ENCODE data around the gene EEF2K.
"Not testable (repeated sequence)": the region's sequence is repeated elsewhere in the genome, so short reads cannot be mapped to it uniquely, and the experiment has no call there.

EEF2K gene

GRCh38 chr16:22213801-22214200, 7.7 kb downstream of the EEF2K start:
- DNase-seq, result no peak

DNA sequence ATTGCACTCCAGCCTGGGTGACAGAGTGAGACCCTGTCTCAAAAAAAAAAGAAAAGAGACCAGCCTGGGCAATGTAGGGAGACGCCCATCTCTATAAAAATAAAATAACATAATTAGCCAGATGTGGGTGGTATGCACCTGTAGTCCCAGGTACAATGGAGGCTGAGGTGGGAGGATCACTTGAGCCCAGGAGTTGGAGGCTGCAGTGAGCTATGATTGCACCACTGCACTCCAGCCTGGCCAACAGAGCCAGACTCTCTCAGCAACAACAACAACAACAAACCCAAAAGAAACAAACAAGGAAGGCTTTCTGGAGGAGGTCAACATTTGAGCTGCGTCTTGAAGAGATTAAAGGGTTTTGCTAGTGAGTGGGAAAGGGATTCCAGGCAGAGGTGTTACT, 8.3 kb downstream of the EEF2K start:
- DNase-seq, result no peak

DNA sequence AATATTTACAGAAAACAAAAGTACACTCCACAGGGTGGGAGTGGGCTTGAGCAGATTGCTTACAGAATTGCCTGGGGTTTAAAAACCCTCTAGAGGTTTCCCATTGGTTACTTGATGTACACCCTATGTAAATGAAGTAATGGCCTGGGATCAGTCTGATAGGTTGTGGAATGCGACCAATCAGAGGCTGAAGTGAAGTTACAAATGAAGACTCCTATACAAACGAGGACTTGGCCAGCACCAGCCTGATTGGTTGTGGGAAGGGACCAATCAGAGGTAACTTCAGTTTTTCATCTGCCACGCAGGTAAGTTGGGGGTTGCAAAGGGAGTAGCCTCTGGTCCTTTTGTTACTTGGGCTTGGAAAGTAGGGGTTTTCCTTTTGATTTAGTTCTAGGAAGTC, 8.8 kb downstream of the EEF2K start:
- DNase-seq, result no peak

DNA sequence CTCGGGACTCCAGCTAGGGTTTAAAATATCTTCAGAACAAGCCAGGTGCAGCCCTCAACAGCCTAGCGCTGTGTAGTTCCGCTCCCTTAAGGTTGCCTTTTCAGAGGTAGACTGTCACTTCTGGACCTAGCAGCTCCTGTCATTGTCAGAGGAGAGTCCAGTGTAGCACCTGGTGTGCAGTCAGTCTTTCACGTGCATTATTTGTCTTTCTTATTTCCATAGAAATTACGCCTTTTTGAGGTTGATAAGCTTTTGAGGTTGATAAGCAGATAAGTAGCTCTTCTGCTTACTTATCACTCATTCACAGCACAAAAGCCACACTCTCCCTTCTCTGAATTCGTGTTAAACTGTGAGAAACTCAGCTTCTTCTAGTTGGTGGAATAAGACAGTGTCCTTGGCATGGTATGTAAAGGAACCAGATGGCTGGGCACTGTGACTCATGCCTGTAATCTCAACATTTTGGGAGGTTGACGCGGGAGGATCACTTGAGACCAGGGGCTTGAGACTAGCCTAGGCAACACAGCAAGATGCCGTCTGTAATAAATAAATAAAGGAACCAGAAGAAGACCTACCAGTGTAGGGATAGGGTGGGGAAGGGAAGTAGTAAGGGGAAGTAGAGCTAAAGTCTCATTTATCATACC, 10.2 kb downstream of the EEF2K start:
- DNase-seq, result no peak

- not testable (repeated sequence) for DNase-seq
Measured at GRCh38 chr16:22216832-22217225, 10.8 kb downstream of the EEF2K start.

DNA sequence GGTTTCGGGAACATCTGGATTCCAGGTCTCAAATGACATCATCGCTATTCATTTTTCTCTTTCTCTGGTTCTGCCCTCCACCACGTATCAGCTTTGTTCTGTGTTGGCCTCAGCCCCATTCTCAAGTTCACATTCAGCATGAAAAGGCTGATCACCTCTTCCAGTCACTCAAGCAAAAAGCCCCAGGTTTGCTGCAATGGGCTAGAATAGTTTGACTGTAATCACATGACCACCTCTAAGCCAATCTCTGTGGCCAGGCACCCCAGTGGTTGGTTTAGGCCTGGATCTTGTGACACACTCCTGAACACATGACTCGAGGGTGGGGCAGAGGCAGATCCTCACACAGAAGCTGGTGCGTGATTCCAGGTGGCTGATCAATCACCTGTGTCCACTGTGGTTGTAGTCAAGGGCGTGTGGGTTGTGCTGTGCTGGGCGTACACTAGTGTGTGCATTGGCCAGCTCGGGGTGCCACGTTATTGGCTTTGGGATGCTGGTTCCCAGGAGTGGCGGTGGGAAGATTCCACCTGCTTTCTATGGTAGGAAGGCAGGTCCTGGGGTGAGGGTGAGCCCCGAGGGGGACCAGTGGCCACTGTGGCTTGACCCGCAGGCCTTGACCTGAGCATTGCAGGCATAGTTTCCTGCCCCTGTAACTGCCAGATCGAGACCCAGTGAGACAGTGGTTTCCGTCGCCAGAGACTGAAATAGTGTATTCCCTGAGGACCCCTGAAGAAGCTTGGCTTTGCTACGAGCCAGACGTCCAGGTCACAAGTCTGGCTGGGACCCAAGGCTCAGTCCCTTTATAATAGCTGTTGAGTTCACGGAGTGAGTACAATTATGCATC, 12.0 kb downstream of the EEF2K start:
- no peak for DNase-seq

- no peak for DNase-seq
Measured at GRCh38 chr16:22219389-22220068, 13.5 kb downstream of the EEF2K start.

- no peak for DNase-seq
Measured at GRCh38 chr16:22220069-22220440, 14.0 kb downstream of the EEF2K start.

GRCh38 chr16:22220714-22221113, 14.6 kb downstream of the EEF2K start:
- DNase-seq, result no peak

DNA sequence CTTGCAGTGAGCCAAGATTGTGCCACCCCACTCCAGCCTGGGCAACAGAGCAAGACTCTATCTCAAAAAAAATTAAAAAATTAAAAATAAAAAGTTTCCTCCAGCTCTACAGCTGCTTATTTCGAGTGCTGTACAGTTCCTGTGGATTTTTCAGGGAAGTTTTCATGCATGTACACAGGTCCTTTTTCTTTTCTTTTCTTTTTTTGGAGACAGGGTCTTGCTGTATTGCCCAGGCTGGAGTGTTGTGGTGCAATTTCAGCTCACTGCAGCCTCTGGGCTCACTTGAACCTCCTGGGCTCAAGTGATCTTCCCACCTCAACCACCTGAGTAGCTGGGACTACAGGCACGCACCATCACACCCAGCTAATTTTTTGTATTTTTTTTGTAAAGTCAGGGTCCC, 15.9 kb downstream of the EEF2K start:
- DNase-seq, result no peak

DNA sequence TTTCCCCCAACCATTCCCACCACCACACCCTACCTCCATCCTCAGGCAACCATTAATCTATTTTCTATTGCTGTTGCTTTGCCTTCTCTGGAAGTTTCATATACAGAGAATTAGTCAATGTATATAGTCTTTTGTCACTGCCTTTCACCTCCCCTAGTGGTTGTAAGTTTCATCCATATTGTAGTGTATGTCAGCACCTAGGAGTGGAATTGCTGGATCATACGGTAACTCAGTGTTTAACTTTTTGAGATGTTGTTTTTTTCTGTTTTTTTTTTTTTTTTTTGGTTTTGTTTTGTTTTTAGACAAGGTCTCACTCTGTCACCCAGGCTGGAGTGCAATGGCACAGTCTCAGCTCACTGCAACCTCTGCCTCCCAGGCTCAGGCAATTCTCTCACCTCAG, 16.9 kb downstream of the EEF2K start:
- DNase-seq, result no peak

DNA sequence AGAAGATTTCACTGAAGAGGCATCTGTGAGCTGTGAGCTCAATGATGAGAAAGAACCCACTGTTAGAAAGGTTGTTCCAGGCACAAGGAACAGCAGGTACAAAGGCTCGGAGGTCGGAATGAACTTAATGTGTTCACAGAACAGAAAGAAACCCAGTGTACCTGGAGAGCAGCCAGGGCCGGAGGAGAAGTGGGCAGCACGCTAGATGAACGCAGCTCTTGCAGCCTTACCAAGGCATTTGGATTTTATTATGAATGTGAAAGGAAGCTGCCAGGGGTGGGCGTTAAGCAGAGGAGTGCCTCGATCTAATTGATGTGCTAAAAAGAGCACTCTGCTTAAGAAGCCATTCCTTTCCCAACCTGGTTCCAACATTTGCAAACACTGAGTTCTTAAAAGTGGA, 19.0 kb downstream of the EEF2K start:
- no peak for DNase-seq

DNA sequence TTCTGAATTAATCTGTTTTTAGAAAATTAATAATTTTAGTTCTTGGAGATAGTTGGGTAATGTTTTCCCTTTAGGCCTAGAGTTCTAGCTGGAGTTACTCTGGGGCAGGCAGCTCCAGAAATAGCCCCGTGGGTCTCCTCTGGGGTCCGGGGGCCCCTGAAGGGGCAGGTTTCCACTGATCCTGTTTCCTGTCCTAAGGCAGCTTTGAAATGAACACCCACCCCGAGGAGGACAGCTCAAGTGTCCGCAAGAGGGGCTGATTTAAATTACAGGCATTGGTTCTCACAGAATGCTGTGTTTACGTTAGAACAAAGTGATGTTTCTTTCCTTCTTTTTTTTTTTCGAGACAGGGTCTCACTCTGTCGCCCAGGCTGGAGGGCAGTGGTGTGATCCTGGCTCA, 23.8 kb downstream of the EEF2K start:
- no peak for DNase-seq

- no peak for DNase-seq
Measured at GRCh38 chr16:22232277-22233036, 26.4 kb downstream of the EEF2K start.

- no peak for DNase-seq
Measured at GRCh38 chr16:22233037-22233372, 26.9 kb downstream of the EEF2K start.

DNA sequence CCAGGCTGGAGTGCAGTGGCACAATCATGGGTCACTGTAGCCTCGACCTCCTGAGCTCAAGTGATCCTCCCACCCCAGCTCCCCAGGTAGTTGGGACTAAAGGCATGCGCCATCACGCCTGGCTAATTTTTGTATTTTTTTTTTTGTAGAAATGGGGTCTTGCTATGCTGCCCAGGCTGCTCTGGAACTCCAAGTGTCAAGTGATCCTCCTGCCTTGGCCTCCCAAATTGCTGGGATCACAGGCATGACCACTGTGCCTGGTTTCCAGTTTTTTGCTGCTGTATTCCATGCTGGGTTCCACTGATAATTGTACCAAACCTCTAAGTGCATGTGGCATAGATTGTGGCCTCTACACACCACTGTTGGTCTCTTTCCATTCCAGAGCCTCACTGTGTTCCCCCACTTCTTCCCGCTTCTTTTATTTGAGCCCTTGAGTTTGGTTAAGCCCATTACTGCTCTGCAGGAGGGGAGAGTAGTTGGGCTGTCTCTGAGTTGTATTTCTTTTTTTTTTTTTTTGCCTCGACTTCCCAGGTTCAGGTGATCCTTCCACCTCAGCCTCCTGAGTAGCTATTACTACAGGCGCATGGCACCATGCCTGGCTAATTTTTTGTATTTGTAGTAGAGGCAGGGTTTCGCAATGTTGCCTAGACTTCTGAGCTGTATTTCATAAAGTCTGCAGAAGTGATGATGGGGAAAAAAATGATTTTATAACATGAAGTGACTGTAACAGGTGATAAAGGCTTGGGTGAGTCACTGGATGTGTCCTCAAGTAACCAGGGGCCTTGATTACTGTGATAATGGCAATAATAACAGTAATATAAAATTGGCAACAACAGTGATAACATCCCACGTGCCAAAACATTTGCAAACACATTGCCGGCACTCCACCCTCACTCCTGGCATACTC, 30.0 kb downstream of the EEF2K start:
- DNase-seq, result no peak

GRCh38 chr16:22239131-22239805, 33.2 kb downstream of the EEF2K start:
- no peak for DNase-seq

- no peak for DNase-seq
Measured at GRCh38 chr16:22240023-22240710, 34.1 kb downstream of the EEF2K start.

- no peak for DNase-seq
Measured at GRCh38 chr16:22250522-22250921, 44.4 kb downstream of the EEF2K start.

GRCh38 chr16:22252317-22252716, 46.2 kb downstream of the EEF2K start:
- no peak for DNase-seq

DNA sequence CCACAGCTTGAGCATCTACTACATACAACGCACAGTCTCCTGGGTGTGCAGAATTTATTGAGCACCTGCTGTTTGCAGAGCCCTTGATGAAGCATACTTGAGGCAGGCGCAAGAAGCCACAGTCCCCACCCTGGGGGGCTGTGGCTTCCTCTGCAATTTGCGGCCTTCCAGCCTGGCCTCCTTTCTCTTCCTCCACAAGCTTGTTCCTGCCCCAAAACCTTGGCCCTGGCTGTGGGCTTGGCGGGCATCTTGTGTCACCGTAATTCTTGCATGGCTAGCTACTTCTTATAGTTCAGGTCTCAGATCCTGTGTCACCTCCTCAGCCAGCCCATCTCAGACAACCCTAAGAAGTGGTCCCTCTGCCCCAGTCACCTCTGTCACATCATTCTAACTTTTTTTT, 47.2 kb downstream of the EEF2K start:
- DNase-seq, result no peak

Data from SIG-M5 (cell line).